K562 (cell line): ENCODE results near the gene BRSK1. TPM values are rescaled to one million over a fixed set of nuclear protein-coding genes. Genes with fewer than 3 reads are reported as not detected.

Experiments
- ATAC-seq: fragments of 200-7000 bp; cut with Tn5 transposase; 3 replicates; pipeline ENCODE4 v1.9.1; 2020; ENCODE audit warnings: moderate library complexity
- BruUV-seq: library from RNA; stranded (reverse); fragments of 400-500 nt; replicated peaks from 2 replicates; lab custom pipeline; 2021; lab: Mats Ljungman, UMichigan
- CTCF ChIA-PET: fragments of 300-600 bp; formaldehyde crosslinking; extraction: SDS; loops from one replicate; lab custom pipeline; 2021; ENCODE audit warnings: low intra/inter-chr PET ratio; lab: Yijun Ruan, JAX
- POLR2A ChIA-PET: fragments of 300-600, 350-650 bp; sonication (Branson Sonifier 250); formaldehyde crosslinking; extraction: SDS; loops from one replicate; lab custom pipeline; 2021; ENCODE audit warnings: antibody characterized with exemption, inconsistent platforms; lab: Yijun Ruan, JAX
- DNase-seq, 4 experiments: peaks; one replicate each; pipeline versions ENCODE4 v3.0.0 to v3.0.0-alpha.2; 2011 to 2018; ENCODE audit warnings: low spot score in 3 of 4, mixed read lengths in 3 of 4; ENCODE audit errors: extremely low read depth in 1 of 4
- FAIRE-seq: peaks from 2 replicates; lab custom pipeline; 2011; peaks lifted over from hg19 to GRCh38; lab: Jason Lieb, UNC
- H2AFZ ChIP-seq: 2 replicates; pipeline ENCODE4 v1.6.0; 2011; ENCODE audit warnings: low read depth, low read length, control low read depth, inconsistent platforms
- H3K27ac ChIP-seq: fragments of 200-600 bp; 3 replicates; pipeline ENCODE4 v1.8.0; 2011; ENCODE audit warnings: low read depth, mild to moderate bottlenecking, control low read depth, inconsistent platforms, low read length, moderate library complexity, mixed read lengths; ENCODE audit errors: extremely low read depth
- H3K27me3 ChIP-seq, 2 experiments: fragments of 300-600 bp in 1 of 2; 2 replicates in 1 of 2; 3 replicates in 1 of 2; pipeline versions ENCODE4 v1.6.0 to v1.8.0; 2011; ENCODE audit warnings: inconsistent platforms in 2 of 2, low read length in 2 of 2, mild to moderate bottlenecking in 1 of 2, mixed read lengths in 1 of 2, moderate library complexity in 1 of 2; ENCODE audit not compliant: control insufficient read depth in 2 of 2, insufficient read depth in 2 of 2
- H3K36me3 ChIP-seq: fragments of 300-600 bp; 3 replicates; pipeline ENCODE4 v1.8.0; 2011; ENCODE audit warnings: mild to moderate bottlenecking, low read length, inconsistent platforms; ENCODE audit not compliant: control insufficient read depth, insufficient read depth
- H3K4me1 ChIP-seq, 2 experiments: fragments of 200-600 bp in 1 of 2; replicated peaks in 1 of 2; 2 replicates in 1 of 2; 3 replicates in 1 of 2; pipeline versions ENCODE4 v1.5.1 to v1.8.0; 2011; ENCODE audit warnings: inconsistent platforms in 2 of 2, low read length in 2 of 2, mild to moderate bottlenecking in 1 of 2, mixed read lengths in 1 of 2, moderate library complexity in 1 of 2; ENCODE audit not compliant: control insufficient read depth in 2 of 2, insufficient read depth in 2 of 2
- H3K4me2 ChIP-seq: 2 replicates; pipeline ENCODE4 v1.6.1; 2011; ENCODE audit warnings: low read length, control low read depth, inconsistent platforms, mixed read lengths; ENCODE audit not compliant: insufficient read depth
- H3K4me3 ChIP-seq: fragments of 200-600 bp; sonication (generic), shearing (Covaris generic); 2 replicates; pipeline ENCODE4 v1.5.1; 2016; ENCODE audit warnings: control low read depth, inconsistent platforms
- H3K79me2 ChIP-seq: fragments of 200-600 bp; 3 replicates; pipeline ENCODE4 v1.8.0; 2011; ENCODE audit warnings: low read length, inconsistent platforms; ENCODE audit not compliant: control insufficient read depth, insufficient read depth
- H3K9ac ChIP-seq, 2 experiments: 2 replicates each; pipeline versions ENCODE4 v1.6.0 to v1.6.1; 2011; ENCODE audit warnings: low read depth in 2 of 2, low read length in 2 of 2, control low read depth in 1 of 2, inconsistent platforms in 1 of 2, mild to moderate bottlenecking in 1 of 2, mixed read lengths in 1 of 2; ENCODE audit not compliant: insufficient read depth in 1 of 2
- H3K9me1 ChIP-seq: one replicate; pipeline ENCODE4 v1.6.0; 2011; ENCODE audit warnings: inconsistent platforms, mild to moderate bottlenecking, low read length, moderate library complexity; ENCODE audit not compliant: control insufficient read depth, insufficient read depth
- H3K9me3 ChIP-seq: replicated peaks from 2 replicates; pipeline ENCODE4 v1.5.1; 2011; ENCODE audit warnings: low read depth, low read length, inconsistent platforms; ENCODE audit not compliant: control insufficient read depth, insufficient read depth
- H4K20me1 ChIP-seq: replicated peaks from 2 replicates; pipeline ENCODE4 v1.6.1; 2011; ENCODE audit warnings: low read length, inconsistent platforms, mixed read lengths; ENCODE audit not compliant: control insufficient read depth, insufficient read depth
- DIDO1 ChIP-seq: fragments of 450-650 bp; IDR thresholded peaks from 2 replicates; pipeline ENCODE4 v1.6.1; 2016; ENCODE audit warnings: low read depth, missing biosample characterization, missing genetic modification characterization
- IFI16 ChIP-seq: fragments of 250-450 bp; sonication (Bioruptor Pico); IDR thresholded peaks from 2 replicates; pipeline ENCODE4 v2.1.2; 2022; ENCODE audit warnings: mild to moderate bottlenecking, inconsistent platforms
- LEF1 ChIP-seq: fragments of 450-650 bp; IDR thresholded peaks from 2 replicates; pipeline ENCODE4 v1.6.1; 2016; ENCODE audit warnings: mild to moderate bottlenecking
- NCOA1 ChIP-seq: fragments of 450-650 bp; IDR thresholded peaks from 2 replicates; pipeline ENCODE4 v1.6.1; 2016; ENCODE audit warnings: low read depth
- NFE2 ChIP-seq: IDR thresholded peaks from 2 replicates; pipeline ENCODE4 v1.6.1; 2014; ENCODE audit warnings: antibody characterized with exemption, low read depth
- NFXL1 ChIP-seq: fragments of 450-650 bp; formaldehyde crosslinking; IDR thresholded peaks from 2 replicates; pipeline ENCODE4 v1.4.0; 2021; ENCODE audit warnings: mild to moderate bottlenecking
- STAT5B ChIP-seq: fragments of 250-450 bp; sonication (Bioruptor Pico); IDR thresholded peaks from 2 replicates; pipeline ENCODE4 v1.8.0; 2021; ENCODE audit warnings: mild to moderate bottlenecking, inconsistent platforms
- ZNF23 ChIP-seq: fragments of 250-450 bp; sonication (Bioruptor Pico); IDR thresholded peaks from 2 replicates; pipeline ENCODE4 v1.4.0; 2020; ENCODE audit warnings: mild to moderate bottlenecking
- ZNF511 ChIP-seq: sonication (generic); formaldehyde crosslinking; IDR thresholded peaks from 2 replicates; pipeline ENCODE4 v1.8.0; 2022; ENCODE audit warnings: mild to moderate bottlenecking, missing genetic modification reagents
- WGBS: fragments of 100-300 bp; shearing (Covaris generic); methylation state at CpG from one replicate; pipeline ENCODE4 v1.1.6; 2016; ENCODE audit warnings: low coverage, mixed read lengths; ENCODE audit not compliant: insufficient coverage; ENCODE audit errors: missing lambda C conversion rate; 5-methylcytosine and 5-hydroxymethylcytosine counted together
- in situ Hi-C: fragments of 300-500 bp; cut with MboI; formaldehyde crosslinking; loops from 4 replicates; pipeline ENCODE4 v1.15.0; 2018; ENCODE audit warnings: inconsistent platforms, mixed read lengths
- intact Hi-C: fragments of 100-400 bp; cut with micrococcal nuclease; formaldehyde crosslinking; loops from 2 replicates; pipeline ENCODE4 v1.14.2; 2022
- polyA plus RNA-seq, 8 experiments: library from polyadenylated mRNA; depleted of rRNA in 4 of 8; stranded (reverse) in 5 of 8; unstranded in 3 of 8; fragments of >200 nt; fragmentation: Nextera tagmentation in 2 of 8; fragmentation: Illumina TruSeq in 1 of 8; extraction: Ambion mirVana in 2 of 8; extraction: Trizol in 1 of 8; gene quantifications; 2 replicates each; pipeline versions ENCODE4 v1.2.1 to v1.2.3, GENCODE V29; 2011 to 2014; ENCODE audit warnings: inconsistent platforms in 1 of 8, missing spikeins in 1 of 8
- total RNA-seq, 7 experiments: library from RNA; depleted of rRNA in 6 of 7; stranded (reverse); fragments of >200 nt in 6 of 7; fragmentation: Illumina TruSeq in 2 of 7; extraction: Trizol in 2 of 7; gene quantifications; 2 replicates each; pipeline versions ENCODE4 v1.2.1 to v1.2.3, GENCODE V29; 2011 to 2021; ENCODE audit warnings: low replicate concordance in 1 of 7
- TF ChIP-seq, protein P1 (sequence below): sonication (generic); formaldehyde crosslinking; IDR thresholded peaks from 2 replicates; pipeline ENCODE4 v1.8.0; 2022; ENCODE audit warnings: mild to moderate bottlenecking, missing genetic modification reagents
- TF ChIP-seq, protein P2 (sequence below): fragments of 250-450 bp; sonication (Bioruptor Pico); IDR thresholded peaks from 2 replicates; pipeline ENCODE4 v1.9.0; 2021; ENCODE audit warnings: mild to moderate bottlenecking, inconsistent platforms

Gene BRSK1
- total and polyA plus RNA-seq, 9 of the 15 experiments (the other 6 are each of a cell fraction or from before 2014, with no cell fraction given) = 1.7 to 9.3 (median 3.8) TPM; not detected in 2

GRCh38 chr19:55265173-55265572 lies 18.6 kb upstream of the BRSK1 start:
- no TSS peak for BruUV-seq
- intact Hi-C loops = no loop called here
- CTCF ChIA-PET = no interaction called here
- Histone ChIP-seq H3K36me3 (peaks cover 12% of the 10 kb centered on the region; the same call in 2 of the 3 replicates), H3K27ac (no peak overlapping the region), H3K9me3 (peaks cover 3% of the 10 kb centered on the region; the same call in 1 of the 2 replicates), H2AFZ (no peak overlapping the region), H3K9ac (no peak overlapping the region), H3K4me1 (peaks cover 8 to 25% of the 10 kb centered on the region in 2 experiments; a peak in 4 of 5 replicates), H3K4me3 (no peak overlapping the region), H4K20me1 (no peaks in the 10 kb centered on the region), H3K4me2 (no peak overlapping the region), H3K9me1 (no peaks in the 10 kb centered on the region), H3K79me2 (0 out of 3 replicates have a peak, but pooled peaks cover 4% of the 10 kb centered on the region), H3K27me3 (no peaks in the 10 kb centered on the region)
- POLR2A ChIA-PET = no interaction called here
- WGBS = 83% methylated on average over 14 of the region's 16 CpGs
- FAIRE-seq = no peak
- no peak for TF ChIP-seq ZNF511 (CRISPR knock-in tag)
- TF ChIP-seq LEF1 = no peak
- TF ChIP-seq IFI16 (CRISPR knock-in tag) = no peak
- TF ChIP-seq, protein P1, sequence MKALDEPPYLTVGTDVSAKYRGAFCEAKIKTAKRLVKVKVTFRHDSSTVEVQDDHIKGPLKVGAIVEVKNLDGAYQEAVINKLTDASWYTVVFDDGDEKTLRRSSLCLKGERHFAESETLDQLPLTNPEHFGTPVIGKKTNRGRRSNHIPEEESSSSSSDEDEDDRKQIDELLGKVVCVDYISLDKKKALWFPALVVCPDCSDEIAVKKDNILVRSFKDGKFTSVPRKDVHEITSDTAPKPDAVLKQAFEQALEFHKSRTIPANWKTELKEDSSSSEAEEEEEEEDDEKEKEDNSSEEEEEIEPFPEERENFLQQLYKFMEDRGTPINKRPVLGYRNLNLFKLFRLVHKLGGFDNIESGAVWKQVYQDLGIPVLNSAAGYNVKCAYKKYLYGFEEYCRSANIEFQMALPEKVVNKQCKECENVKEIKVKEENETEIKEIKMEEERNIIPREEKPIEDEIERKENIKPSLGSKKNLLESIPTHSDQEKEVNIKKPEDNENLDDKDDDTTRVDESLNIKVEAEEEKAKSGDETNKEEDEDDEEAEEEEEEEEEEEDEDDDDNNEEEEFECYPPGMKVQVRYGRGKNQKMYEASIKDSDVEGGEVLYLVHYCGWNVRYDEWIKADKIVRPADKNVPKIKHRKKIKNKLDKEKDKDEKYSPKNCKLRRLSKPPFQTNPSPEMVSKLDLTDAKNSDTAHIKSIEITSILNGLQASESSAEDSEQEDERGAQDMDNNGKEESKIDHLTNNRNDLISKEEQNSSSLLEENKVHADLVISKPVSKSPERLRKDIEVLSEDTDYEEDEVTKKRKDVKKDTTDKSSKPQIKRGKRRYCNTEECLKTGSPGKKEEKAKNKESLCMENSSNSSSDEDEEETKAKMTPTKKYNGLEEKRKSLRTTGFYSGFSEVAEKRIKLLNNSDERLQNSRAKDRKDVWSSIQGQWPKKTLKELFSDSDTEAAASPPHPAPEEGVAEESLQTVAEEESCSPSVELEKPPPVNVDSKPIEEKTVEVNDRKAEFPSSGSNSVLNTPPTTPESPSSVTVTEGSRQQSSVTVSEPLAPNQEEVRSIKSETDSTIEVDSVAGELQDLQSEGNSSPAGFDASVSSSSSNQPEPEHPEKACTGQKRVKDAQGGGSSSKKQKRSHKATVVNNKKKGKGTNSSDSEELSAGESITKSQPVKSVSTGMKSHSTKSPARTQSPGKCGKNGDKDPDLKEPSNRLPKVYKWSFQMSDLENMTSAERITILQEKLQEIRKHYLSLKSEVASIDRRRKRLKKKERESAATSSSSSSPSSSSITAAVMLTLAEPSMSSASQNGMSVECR (CRISPR knock-in tag) = no peak
- no peak for TF ChIP-seq NFE2
- TF ChIP-seq, protein P2, sequence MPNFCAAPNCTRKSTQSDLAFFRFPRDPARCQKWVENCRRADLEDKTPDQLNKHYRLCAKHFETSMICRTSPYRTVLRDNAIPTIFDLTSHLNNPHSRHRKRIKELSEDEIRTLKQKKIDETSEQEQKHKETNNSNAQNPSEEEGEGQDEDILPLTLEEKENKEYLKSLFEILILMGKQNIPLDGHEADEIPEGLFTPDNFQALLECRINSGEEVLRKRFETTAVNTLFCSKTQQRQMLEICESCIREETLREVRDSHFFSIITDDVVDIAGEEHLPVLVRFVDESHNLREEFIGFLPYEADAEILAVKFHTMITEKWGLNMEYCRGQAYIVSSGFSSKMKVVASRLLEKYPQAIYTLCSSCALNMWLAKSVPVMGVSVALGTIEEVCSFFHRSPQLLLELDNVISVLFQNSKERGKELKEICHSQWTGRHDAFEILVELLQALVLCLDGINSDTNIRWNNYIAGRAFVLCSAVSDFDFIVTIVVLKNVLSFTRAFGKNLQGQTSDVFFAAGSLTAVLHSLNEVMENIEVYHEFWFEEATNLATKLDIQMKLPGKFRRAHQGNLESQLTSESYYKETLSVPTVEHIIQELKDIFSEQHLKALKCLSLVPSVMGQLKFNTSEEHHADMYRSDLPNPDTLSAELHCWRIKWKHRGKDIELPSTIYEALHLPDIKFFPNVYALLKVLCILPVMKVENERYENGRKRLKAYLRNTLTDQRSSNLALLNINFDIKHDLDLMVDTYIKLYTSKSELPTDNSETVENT (CRISPR knock-in tag) = no peak
- no peak for TF ChIP-seq STAT5B (CRISPR knock-in tag)
- TF ChIP-seq NCOA1 = no peak
- no peak for TF ChIP-seq DIDO1 (tag)
- TF ChIP-seq NFXL1 (CRISPR knock-in tag) = no peak
- no peak for TF ChIP-seq ZNF23 (CRISPR knock-in tag)
- no peak for DNase-seq
- ATAC-seq = no peak
- in situ Hi-C loops = no loop called here
